Effector memory CD4-positive, alpha-beta T cell (primary cell): ENCODE measurements around the gene A4GALT.

Experiments used
- DNase-seq, 3 donors: peaks; one replicate each; pipeline ENCODE4 v3.0.0-alpha.2; 2020
- H3K27ac ChIP-seq: 2 replicates; pipeline ENCODE4 v1.7.0; 2013; ENCODE audit warnings: mild to moderate bottlenecking, low read length, moderate library complexity; ENCODE audit not compliant: insufficient read depth, poor library complexity, severe bottlenecking
- H3K27me3 ChIP-seq: replicated peaks from 2 replicates; pipeline ENCODE4 v1.7.0; 2013; ENCODE audit warnings: mild to moderate bottlenecking, low read length; ENCODE audit not compliant: insufficient read depth, control insufficient read depth, poor library complexity, severe bottlenecking
- H3K36me3 ChIP-seq: 2 replicates; pipeline ENCODE4 v1.7.0; 2013; ENCODE audit warnings: mild to moderate bottlenecking, low read length, moderate library complexity; ENCODE audit not compliant: control insufficient read depth, insufficient read depth
- H3K4me1 ChIP-seq: 2 replicates; pipeline ENCODE4 v1.7.0; 2013; ENCODE audit warnings: low read length, mild to moderate bottlenecking; ENCODE audit not compliant: control insufficient read depth, insufficient read depth, poor library complexity, severe bottlenecking
- H3K4me3 ChIP-seq: 2 replicates; pipeline ENCODE4 v1.7.0; 2013; ENCODE audit warnings: low read length, low read depth, mild to moderate bottlenecking; ENCODE audit not compliant: insufficient read depth, poor library complexity, severe bottlenecking
- H3K9me3 ChIP-seq: 2 replicates; pipeline ENCODE4 v1.7.0; 2013; ENCODE audit warnings: mild to moderate bottlenecking, low read length, moderate library complexity; ENCODE audit not compliant: control insufficient read depth
- total RNA-seq, 3 donors: gene quantifications; one replicate each; lab custom pipeline; 2026; lab: John Stamatoyannopoulos, UW

A4GALT gene, protein sequence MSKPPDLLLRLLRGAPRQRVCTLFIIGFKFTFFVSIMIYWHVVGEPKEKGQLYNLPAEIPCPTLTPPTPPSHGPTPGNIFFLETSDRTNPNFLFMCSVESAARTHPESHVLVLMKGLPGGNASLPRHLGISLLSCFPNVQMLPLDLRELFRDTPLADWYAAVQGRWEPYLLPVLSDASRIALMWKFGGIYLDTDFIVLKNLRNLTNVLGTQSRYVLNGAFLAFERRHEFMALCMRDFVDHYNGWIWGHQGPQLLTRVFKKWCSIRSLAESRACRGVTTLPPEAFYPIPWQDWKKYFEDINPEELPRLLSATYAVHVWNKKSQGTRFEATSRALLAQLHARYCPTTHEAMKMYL
- 0 to 0.19 (median 0) reads per million in 3 donors for total RNA-seq

DNA sequence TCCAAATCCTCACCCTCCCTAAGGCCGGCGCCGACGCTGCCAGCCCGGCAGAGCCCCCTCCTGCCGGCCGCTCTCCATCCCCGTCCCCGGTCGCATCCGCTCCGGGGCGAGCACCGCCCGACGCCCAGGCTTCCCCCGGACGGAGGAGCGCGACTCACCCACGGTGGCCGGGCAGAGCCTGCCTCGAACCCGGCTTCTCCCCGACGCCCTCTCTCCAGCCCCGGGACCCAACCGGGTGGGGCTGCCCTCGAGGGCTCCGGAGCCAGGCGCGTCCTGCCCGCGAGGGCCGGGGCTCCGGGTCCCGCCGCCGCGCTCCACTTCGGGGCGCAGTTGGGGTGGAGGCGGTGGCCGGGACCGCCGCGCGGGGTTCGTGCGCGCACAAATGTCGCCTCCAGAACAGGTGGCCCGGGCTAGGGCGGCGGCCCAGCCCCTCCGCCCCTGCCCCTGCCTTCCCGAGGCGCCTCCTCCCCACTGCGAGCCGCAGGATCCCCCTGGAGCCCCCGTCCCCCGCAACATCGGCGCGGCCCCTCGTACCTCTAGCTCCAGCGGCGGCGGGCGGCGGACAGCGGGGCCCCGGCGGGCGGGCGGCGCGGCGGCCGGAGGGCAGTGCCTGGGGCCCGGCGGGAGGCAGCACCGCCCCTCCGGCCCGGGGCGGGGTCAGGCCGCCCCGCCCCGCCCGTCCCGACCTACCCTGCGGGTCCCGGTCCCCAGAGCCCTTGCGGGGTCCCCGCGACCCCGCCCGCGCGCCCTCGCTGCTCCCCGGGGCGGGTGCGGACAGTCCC lies at the start of gene A4GALT:
Gene A4GALT, minus strand, starts transcription at position 608 of the 782 bp plus-strand sequence. CDS start 26,919 bp downstream, outside the sequence.
- DNase-seq = no peak
- H3K27me3 ChIP-seq = peaks cover 34% of the 10 kb centered on the region
- H3K4me3 ChIP-seq = peak within 1 kb of the TSS; percentile 42
- no peaks in the 10 kb centered on the region for H3K36me3 ChIP-seq
- peaks cover 14% of the 10 kb centered on the region for H3K4me1 ChIP-seq
- H3K27ac ChIP-seq = no peak within 1 kb of the TSS
- no peaks in the 10 kb centered on the region for H3K9me3 ChIP-seq

DNA sequence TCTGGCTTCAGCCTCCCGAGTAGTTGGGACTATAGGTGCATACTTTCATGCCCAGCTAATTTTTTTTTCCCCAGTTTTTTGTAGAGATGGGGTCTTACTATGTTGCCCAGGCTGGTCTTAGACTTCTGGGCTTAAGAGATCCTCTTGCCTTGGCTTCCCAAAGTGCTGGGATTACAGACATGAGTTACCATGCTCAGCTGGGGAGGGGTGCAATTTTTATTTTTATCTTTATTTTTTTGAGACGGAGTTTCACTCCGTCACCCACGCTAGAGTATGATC lies 49.7 kb upstream of the A4GALT start:
- Histone ChIP-seq H3K27me3 (no peaks in the 10 kb centered on the region), H3K4me3 (no peak overlapping the region), H3K9me3 (no peaks in the 10 kb centered on the region), H3K4me1 (no peaks in the 10 kb centered on the region), H3K27ac (no peak overlapping the region), H3K36me3 (no peaks in the 10 kb centered on the region)
- no peak for DNase-seq

DNA sequence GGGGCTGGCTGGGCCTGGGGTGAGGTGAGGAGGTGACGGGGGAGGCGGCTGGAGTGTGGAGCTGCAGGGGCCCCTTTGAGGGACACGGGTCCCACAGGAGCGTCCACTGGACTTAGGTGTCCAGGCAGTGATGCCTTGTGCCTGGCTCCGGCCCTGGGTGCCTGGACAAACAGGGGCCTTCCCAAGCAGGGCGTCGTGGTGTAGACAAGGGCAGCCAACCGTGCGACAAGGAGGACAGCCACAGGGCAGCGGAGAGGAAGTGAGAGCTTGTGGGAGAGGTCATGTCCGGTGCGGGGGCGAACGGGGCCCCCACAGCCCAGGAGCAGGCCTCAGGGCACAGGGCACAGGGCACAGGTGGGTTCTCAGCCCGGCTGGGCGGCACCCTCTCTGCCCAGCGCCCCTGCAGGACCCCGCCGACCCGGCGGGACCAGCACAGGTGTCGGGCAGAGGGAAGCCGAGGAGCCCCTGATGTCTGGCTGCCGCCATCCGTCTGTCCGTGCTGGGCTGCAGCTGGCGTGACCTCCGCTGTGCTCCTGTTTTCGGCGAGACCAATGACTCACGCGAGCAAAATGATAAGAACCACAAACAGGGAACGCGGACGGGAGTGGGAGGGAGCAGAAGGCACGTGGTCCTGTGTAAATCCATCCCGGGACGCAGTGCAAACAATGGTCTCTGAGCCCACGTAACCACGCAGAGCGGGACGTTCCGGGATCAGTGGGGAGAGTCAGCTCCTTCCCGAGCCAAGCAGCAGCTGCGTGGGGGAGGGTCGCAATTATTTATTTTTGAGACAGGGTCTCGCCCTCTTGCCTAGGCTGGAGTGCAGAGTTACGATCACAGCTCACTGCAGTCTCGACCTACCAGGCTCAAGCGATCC lies 49.1 kb upstream of the A4GALT start:
- Histone ChIP-seq H3K36me3 (no peaks in the 10 kb centered on the region), H3K27ac (no peak overlapping the region), H3K4me3 (no peak overlapping the region), H3K9me3 (no peaks in the 10 kb centered on the region), H3K27me3 (no peaks in the 10 kb centered on the region), H3K4me1 (no peaks in the 10 kb centered on the region)
- no peak for DNase-seq

DNA sequence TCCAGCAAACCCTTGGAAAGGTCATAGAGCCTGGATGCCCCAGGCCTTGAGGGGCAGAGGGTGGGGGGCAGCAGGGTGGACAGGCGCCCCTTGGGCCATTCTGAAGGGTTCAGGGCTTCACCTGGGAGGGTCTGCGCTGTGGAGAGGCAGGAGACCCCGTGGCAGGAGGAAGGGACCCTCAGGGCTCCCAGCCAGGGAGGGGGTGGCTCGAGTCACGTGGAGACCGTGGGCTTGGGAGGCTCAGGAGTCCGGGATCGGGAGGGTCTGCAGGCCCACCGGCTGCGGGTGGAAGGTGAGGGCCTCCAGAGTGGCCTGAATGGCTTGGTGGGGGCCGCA lies 48.5 kb upstream of the A4GALT start:
- Histone ChIP-seq H3K27ac (no peak overlapping the region), H3K4me3 (no peak overlapping the region)

DNA sequence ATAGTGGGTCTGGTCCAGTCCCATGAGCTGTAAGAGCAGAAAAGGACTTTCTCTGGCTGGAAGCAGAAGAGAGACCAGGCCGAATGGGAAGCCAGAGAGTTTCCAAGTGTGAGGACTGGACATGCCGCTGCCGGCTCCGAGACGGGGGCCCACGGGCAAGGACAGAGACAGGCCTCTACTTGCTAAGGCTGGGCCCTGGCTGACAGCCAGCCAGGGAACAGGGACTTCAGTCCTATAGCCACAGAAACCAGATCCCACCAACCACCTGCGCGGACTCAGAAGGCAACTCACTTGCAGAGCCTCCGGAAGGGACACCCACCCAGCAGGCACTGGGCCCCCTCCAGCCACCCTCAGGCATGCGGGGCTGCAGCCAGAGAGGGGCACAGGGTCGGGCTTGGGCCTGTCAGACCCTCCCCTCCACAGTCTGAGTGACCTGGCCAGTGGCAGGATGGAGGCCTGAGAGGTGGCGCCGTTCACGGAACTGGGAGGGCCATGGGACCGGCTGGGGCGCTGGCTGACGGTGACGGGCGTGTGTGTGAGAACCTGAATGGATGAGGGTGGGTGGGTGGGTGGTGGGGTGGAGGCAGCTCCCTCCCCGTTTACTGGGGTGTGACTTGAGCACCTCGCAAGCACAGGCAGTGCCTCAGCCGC lies 47.8 kb upstream of the A4GALT start:
- Histone ChIP-seq H3K4me3 (no peak overlapping the region), H3K27ac (no peak overlapping the region), H3K36me3 (no peaks in the 10 kb centered on the region), H3K4me1 (no peaks in the 10 kb centered on the region), H3K9me3 (no peaks in the 10 kb centered on the region), H3K27me3 (no peaks in the 10 kb centered on the region)
- no peak for DNase-seq

More for the DNA sequence above, 48.5 kb upstream of the A4GALT start:
- no peaks in the 10 kb centered on the region for H3K9me3 ChIP-seq
- no peaks in the 10 kb centered on the region for H3K36me3 ChIP-seq
- no peaks in the 10 kb centered on the region for H3K4me1 ChIP-seq
- DNase-seq = no peak
- no peaks in the 10 kb centered on the region for H3K27me3 ChIP-seq

DNA sequence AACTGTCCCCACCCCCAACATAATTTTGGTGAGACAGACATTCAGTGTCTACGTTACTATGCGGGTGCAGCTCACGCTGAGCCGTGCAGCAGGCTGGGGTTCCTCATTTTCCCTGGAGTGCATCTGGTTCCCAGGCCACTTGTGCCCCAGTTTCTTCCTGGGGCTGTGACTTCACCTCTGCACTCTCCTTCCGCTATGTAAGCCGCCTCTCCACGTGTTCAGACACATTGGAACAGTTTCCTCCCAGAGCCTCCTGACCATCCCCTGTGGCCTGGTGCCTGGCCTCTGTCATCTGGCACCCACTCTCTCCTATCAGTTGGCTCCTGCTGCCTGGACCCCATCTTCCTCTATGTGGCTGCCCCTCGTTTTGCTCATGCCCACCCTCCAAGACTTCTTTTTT lies 46.2 kb upstream of the A4GALT start:
- no peak for DNase-seq
- Histone ChIP-seq H3K4me1 (no peaks in the 10 kb centered on the region), H3K9me3 (no peaks in the 10 kb centered on the region), H3K4me3 (no peak overlapping the region), H3K27ac (no peak overlapping the region), H3K36me3 (no peaks in the 10 kb centered on the region), H3K27me3 (no peaks in the 10 kb centered on the region)

DNA sequence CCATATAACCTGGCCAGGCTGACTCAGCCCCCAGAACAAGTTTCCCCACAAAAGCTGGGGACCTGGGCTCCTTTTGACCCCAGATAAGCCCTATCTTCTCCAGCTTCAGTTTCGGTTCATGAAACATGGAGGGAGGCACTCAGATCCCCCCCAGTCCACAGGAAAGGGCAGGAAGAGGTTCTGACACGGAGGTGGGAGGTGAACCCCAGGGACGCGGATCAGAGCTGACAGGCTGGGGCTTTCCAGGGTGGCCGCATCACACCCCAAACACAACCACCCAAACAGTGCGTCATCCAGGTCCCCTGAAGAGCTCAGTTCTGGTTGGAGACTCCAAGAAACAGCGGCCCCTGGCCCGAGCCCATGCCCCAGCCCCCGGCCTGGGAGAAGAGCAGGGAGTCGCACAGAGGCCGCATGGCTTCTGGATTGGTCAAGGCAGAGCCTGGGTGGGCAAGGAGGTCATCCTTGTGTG lies 44.3 kb upstream of the A4GALT start:
- Histone ChIP-seq H3K4me1 (no peaks in the 10 kb centered on the region), H3K9me3 (no peaks in the 10 kb centered on the region), H3K4me3 (no peak overlapping the region)

DNA sequence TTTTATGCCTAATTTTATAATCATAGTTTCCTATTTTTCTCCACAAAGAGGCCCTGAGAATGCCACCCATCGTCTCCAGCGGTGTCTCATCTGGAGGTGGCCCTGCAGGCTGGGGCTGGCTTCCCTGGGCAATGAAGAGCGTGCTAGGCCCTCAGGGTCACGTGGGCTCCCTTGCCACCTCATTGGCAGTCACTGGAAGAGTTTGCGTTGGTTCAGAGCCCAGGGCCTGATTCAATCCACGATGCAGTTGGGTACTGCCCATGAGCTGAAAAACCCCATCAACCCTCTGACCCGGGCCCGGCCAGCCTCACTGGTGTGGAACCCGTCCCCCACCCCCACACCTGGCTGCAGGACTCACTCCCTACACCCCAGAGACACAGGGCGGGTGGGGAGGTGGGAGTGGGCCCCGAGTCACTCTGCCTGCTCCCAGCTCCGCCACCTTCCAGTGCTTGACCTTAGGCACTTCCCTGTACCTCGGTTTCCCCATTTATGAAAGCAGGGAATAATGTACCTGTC lies 43.4 kb upstream of the A4GALT start:
- no peak for DNase-seq
- H3K27ac ChIP-seq = no peak overlapping the region
- no peak overlapping the region for H3K4me3 ChIP-seq
- no peaks in the 10 kb centered on the region for H3K36me3 ChIP-seq
- no peaks in the 10 kb centered on the region for H3K4me1 ChIP-seq
- no peaks in the 10 kb centered on the region for H3K27me3 ChIP-seq
- H3K9me3 ChIP-seq = no peaks in the 10 kb centered on the region

More for the DNA sequence above, 44.3 kb upstream of the A4GALT start:
- Histone ChIP-seq H3K36me3 (no peaks in the 10 kb centered on the region), H3K27me3 (no peaks in the 10 kb centered on the region), H3K27ac (no peak overlapping the region)
- no peak for DNase-seq

DNA sequence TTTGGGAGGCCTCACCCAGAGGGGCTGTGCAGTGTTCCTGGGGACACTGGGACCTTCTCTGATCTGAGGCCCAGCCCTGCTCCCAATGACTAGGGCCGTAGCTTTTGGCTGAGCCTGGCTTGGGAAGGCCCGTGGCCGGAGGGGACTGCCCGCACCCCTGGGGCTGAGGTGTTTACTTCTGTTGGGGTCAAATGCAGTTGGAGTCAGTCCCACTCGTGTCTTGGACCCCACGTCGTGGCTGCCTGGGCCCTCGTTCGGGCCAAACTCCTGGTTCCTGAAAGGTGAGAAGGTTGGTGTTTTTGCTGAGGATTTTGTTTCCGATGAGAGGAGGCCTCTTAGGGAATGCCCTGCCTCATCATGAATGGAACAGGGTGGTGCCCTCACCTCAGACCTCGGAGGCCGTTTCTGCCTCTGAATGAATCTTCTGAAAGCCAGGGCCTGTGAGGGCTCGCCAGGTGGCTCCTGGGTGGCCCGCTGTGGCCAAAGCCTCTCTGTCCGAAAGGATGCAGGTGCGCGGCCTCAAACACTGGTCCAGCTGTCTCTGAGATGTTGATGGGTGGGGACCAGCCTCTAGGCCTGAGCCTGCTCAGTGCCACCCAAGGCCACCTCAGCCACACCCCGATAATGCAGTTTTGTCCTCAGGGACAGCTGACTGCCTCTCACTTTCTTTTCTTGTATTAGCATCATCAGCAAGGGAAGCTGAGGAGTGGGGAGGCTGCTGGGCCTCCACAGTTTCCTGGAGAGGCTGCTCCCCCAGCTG lies 40.3 kb upstream of the A4GALT start:
- Histone ChIP-seq H3K27me3 (no peaks in the 10 kb centered on the region), H3K4me1 (no peaks in the 10 kb centered on the region), H3K4me3 (no peak overlapping the region), H3K36me3 (no peaks in the 10 kb centered on the region), H3K27ac (no peak overlapping the region), H3K9me3 (no peaks in the 10 kb centered on the region)
- no peak for DNase-seq
